HepG2 (cell line): Measurements from ENCODE around the gene FUZ. TPM values are rescaled to one million over a fixed set of nuclear protein-coding genes. Genes with fewer than 3 reads are reported as not detected.

ENCODE experiments used
- ATAC-seq: fragments of 200-7000 bp; cut with Tn5 transposase; 3 replicates; pipeline ENCODE4 v1.9.1; 2020; ENCODE audit warnings: mild to moderate bottlenecking, moderate library complexity
- BruUV-seq: library from RNA; stranded (reverse); fragments of 400-500 nt; replicated peaks from 2 replicates; lab custom pipeline; 2021; lab: Mats Ljungman, UMichigan
- CTCF ChIA-PET: fragments of 300-600 bp; formaldehyde crosslinking; extraction: SDS; loops from one replicate; lab custom pipeline; 2021; ENCODE audit warnings: low total read pairs, inconsistent platforms, low intra/inter-chr PET ratio; lab: Yijun Ruan, JAX
- POLR2A ChIA-PET: fragments of 350-600 bp; sonication (Branson Sonifier 250); formaldehyde crosslinking; loops from one replicate; lab custom pipeline; 2020; ENCODE audit warnings: antibody characterized with exemption, inconsistent platforms; lab: Yijun Ruan, JAX
- DNase-seq: peaks from one replicate; pipeline ENCODE4 v3.0.0-alpha.2; 2015; ENCODE audit warnings: low spot score
- FAIRE-seq: peaks from 3 replicates; lab custom pipeline; 2011; peaks lifted over from hg19 to GRCh38; lab: Jason Lieb, UNC
- H2AFZ ChIP-seq: one replicate; pipeline ENCODE4 v1.6.1; 2011; ENCODE audit warnings: low read length, inconsistent platforms
- H3K27ac ChIP-seq: fragments of 300-600 bp; 3 replicates; pipeline ENCODE4 v1.8.0; 2011; ENCODE audit warnings: mixed run types, mild to moderate bottlenecking, mixed read lengths, low read length, inconsistent platforms; ENCODE audit not compliant: insufficient read depth; ENCODE audit errors: extremely low read length
- H3K27me3 ChIP-seq, 2 experiments: fragments of 200-600 bp in 1 of 2; 2 replicates in 1 of 2; 3 replicates in 1 of 2; pipeline versions ENCODE4 v1.6.0 to v1.8.0; 2011; ENCODE audit warnings: low read length in 2 of 2, mild to moderate bottlenecking in 2 of 2, moderate library complexity in 2 of 2, inconsistent platforms in 1 of 2; ENCODE audit not compliant: insufficient read depth in 2 of 2, control insufficient read depth in 1 of 2
- H3K36me3 ChIP-seq, 2 experiments: fragments of 200-600 bp in 1 of 2; replicated peaks in 1 of 2; 2 replicates in 1 of 2; 3 replicates in 1 of 2; pipeline versions ENCODE4 v1.5.1 to v1.8.0; 2011; ENCODE audit warnings: low read length in 2 of 2, inconsistent platforms in 1 of 2; ENCODE audit not compliant: insufficient read depth in 2 of 2, control insufficient read depth in 1 of 2
- H3K4me1 ChIP-seq: 2 replicates; pipeline ENCODE4 v1.5.1; 2012; ENCODE audit warnings: low read length, inconsistent platforms; ENCODE audit not compliant: insufficient read depth
- H3K4me2 ChIP-seq: 2 replicates; pipeline ENCODE4 v1.6.0; 2011; ENCODE audit warnings: low read depth, low read length, inconsistent platforms
- H3K4me3 ChIP-seq, 3 experiments: fragments of 200-600 bp in 1 of 3; sonication (generic), shearing (Covaris generic) in 1 of 3; replicated peaks in 1 of 3; 2 replicates each; pipeline ENCODE4 v1.5.1; 2011 to 2016; ENCODE audit warnings: low read length in 3 of 3, inconsistent platforms in 2 of 3, low read depth in 2 of 3, mild to moderate bottlenecking in 2 of 3, control low read depth in 1 of 3, mixed read lengths in 1 of 3; ENCODE audit not compliant: insufficient read depth in 1 of 3
- H3K79me2 ChIP-seq: one replicate; pipeline ENCODE4 v1.6.1; 2011; ENCODE audit warnings: low read length, inconsistent platforms; ENCODE audit not compliant: insufficient read depth
- H3K9ac ChIP-seq: 2 replicates; pipeline ENCODE4 v1.6.0; 2011; ENCODE audit warnings: mild to moderate bottlenecking, low read depth, low read length, inconsistent platforms; ENCODE audit not compliant: insufficient read depth
- H3K9me3 ChIP-seq: 2 replicates; pipeline ENCODE4 v1.5.1; 2012; ENCODE audit warnings: mild to moderate bottlenecking, low read length
- H4K20me1 ChIP-seq: 2 replicates; pipeline ENCODE4 v1.6.0; 2011; ENCODE audit warnings: inconsistent platforms, mild to moderate bottlenecking, low read length, moderate library complexity; ENCODE audit not compliant: insufficient read depth
- AFF4 ChIP-seq: sonication (generic); formaldehyde crosslinking; IDR thresholded peaks from 2 replicates; pipeline ENCODE4 v1.4.0; 2020; ENCODE audit warnings: missing genetic modification reagents
- CBX1 ChIP-seq: IDR thresholded peaks from one replicate; pipeline ENCODE4 v1.6.1; 2016; ENCODE audit warnings: antibody characterized with exemption, low read depth
- CEBPG ChIP-seq: IDR thresholded peaks from 2 replicates; pipeline ENCODE4 v1.6.1; 2016
- CHCHD3 ChIP-seq: sonication (generic); formaldehyde crosslinking; IDR thresholded peaks from 2 replicates; pipeline ENCODE4 v1.8.0; 2022; ENCODE audit warnings: mild to moderate bottlenecking, missing genetic modification reagents, moderate library complexity
- HNRNPK ChIP-seq: fragments of 200-400 bp; formaldehyde crosslinking; IDR thresholded peaks from 2 replicates; pipeline ENCODE4 v1.6.1; 2018; ENCODE audit warnings: low read length, low read depth, moderate library complexity, mild to moderate bottlenecking; ENCODE audit not compliant: poor library complexity, severe bottlenecking
- NFE2L2 ChIP-seq: fragments of 150-350 bp; IDR thresholded peaks from 2 replicates; pipeline ENCODE4 v1.6.1; 2014; ENCODE audit warnings: low read length
- PRPF4 ChIP-seq: fragments of 200-400 bp; formaldehyde crosslinking; IDR thresholded peaks from 2 replicates; pipeline ENCODE4 v1.6.1; 2016; ENCODE audit warnings: low read length, low read depth; ENCODE audit not compliant: poor library complexity, severe bottlenecking
- RBM39 ChIP-seq: fragments of 200-400 bp; formaldehyde crosslinking; IDR thresholded peaks from one replicate; pipeline ENCODE4 v1.6.1; 2018; ENCODE audit warnings: antibody characterized with exemption, mild to moderate bottlenecking, low read depth, low read length; ENCODE audit not compliant: poor library complexity, severe bottlenecking
- RCOR2 ChIP-seq: IDR thresholded peaks from 2 replicates; pipeline ENCODE4 v1.6.1; 2016; ENCODE audit warnings: missing biosample characterization, missing genetic modification reagents
- TCF7 ChIP-seq: sonication (generic); IDR thresholded peaks from 2 replicates; pipeline ENCODE4 v1.6.1; 2016; ENCODE audit warnings: antibody characterized with exemption, low read depth
- ZKSCAN5 ChIP-seq: sonication (generic); formaldehyde crosslinking; IDR thresholded peaks from 2 replicates; pipeline ENCODE4 v1.5.1; 2020; ENCODE audit warnings: mild to moderate bottlenecking, missing genetic modification reagents
- ZNF18 ChIP-seq: sonication (generic); formaldehyde crosslinking; IDR thresholded peaks from 2 replicates; pipeline ENCODE4 v1.8.0; 2022; ENCODE audit warnings: mild to moderate bottlenecking, missing genetic modification reagents; ENCODE audit not compliant: insufficient replicate concordance
- ZNF615 ChIP-seq: sonication (generic); formaldehyde crosslinking; IDR thresholded peaks from 2 replicates; pipeline ENCODE4 v1.5.0; 2020; ENCODE audit warnings: mild to moderate bottlenecking, missing genetic modification reagents, borderline replicate concordance
- WGBS: methylation state at CpG from one replicate; pipeline ENCODE4 v1.1.6; 2017; ENCODE audit warnings: low lambda C conversion rate; 5-methylcytosine and 5-hydroxymethylcytosine counted together
- in situ Hi-C: cut with HindIII; loops from 2 replicates; pipeline ENCODE4 v1.10.0; 2017; ENCODE audit warnings: low pct_unique_long_range_greater_than_20kb; ENCODE audit not compliant: extremely low pct_ligation_motif_present
- intact Hi-C: fragments of 100-400 bp; cut with micrococcal nuclease; formaldehyde crosslinking; loops from one replicate; pipeline ENCODE4 v1.10.0; 2022; ENCODE audit not compliant: unreplicated experiment
- polyA plus RNA-seq, 8 experiments: library from polyadenylated mRNA; depleted of rRNA in 3 of 8; stranded (reverse) in 7 of 8; unstranded in 1 of 8; fragments of >200 nt; fragmentation: Illumina TruSeq in 4 of 8; extraction: Trizol in 4 of 8; gene quantifications; 2 replicates each; pipeline versions ENCODE4 v1.2.1 to v1.2.3, GENCODE V29; 2011 to 2016; ENCODE audit warnings: low read depth in 4 of 8, missing spikeins in 1 of 8, mixed read lengths in 1 of 8; ENCODE audit not compliant: insufficient read depth in 1 of 8
- total RNA-seq, 5 experiments: library from RNA; depleted of rRNA; stranded (reverse); fragments of >200 nt; fragmentation: Illumina TruSeq; extraction: Trizol; gene quantifications; 2 replicates each; pipeline ENCODE4 v1.2.3, GENCODE V29; 2016; ENCODE audit warnings: low read depth in 1 of 5

Gene FUZ
- total and polyA plus RNA-seq, 2 of the 13 experiments (the other 11 are each of a cell fraction or from before 2014, with no cell fraction given) = 0.08 TPM; not detected in 1

GRCh38 chr19:49814010-49814409 is 918 bp upstream of the FUZ start:
- no peak overlapping the region for H3K4me2 ChIP-seq

More at GRCh38 chr19:49814010-49814409, 918 bp upstream of the FUZ start:
- H3K27me3 ChIP-seq = no peaks in the 10 kb centered on the region; a peak in 1 of 5 replicates
- intact Hi-C loops = loop anchor here (10.0 kb wide), 1 partner anchor 49 kb away; the partner anchor contains the start of genes AP2A1 and TSKS
- no peak for TF ChIP-seq RBM39
- no peak for TF ChIP-seq CBX1
- no peak for TF ChIP-seq NFE2L2
- no peak for TF ChIP-seq ZNF18 (CRISPR knock-in tag)
- no peak for TF ChIP-seq PRPF4
- no peak for TF ChIP-seq HNRNPK
- no peak for TF ChIP-seq CHCHD3
- no peak for TF ChIP-seq AFF4
- no peak for TF ChIP-seq RCOR2 (CRISPR knock-in tag)
- TF ChIP-seq TCF7 = no peak
- no peak for TF ChIP-seq ZNF615 (CRISPR knock-in tag)
- no peak for TF ChIP-seq ZKSCAN5 (CRISPR knock-in tag)
- TF ChIP-seq CEBPG (CRISPR knock-in tag) = no peak
- no peaks in the 10 kb centered on the region for H4K20me1 ChIP-seq
- ChIA-PET POLR2A (no interaction called here), CTCF (no interaction called here)
- no peak overlapping the region for H3K27ac ChIP-seq
- DNase-seq (no peak), ATAC-seq (no peak), FAIRE-seq (no peak)
- H2AFZ ChIP-seq = no peak overlapping the region
- H3K4me1 ChIP-seq = peaks cover 14% of the 10 kb centered on the region
- no TSS peak for BruUV-seq
- no peak overlapping the region for H3K4me3 ChIP-seq
- no peaks in the 10 kb centered on the region for H3K36me3 ChIP-seq
- H3K9ac ChIP-seq = no peak overlapping the region
- H3K79me2 ChIP-seq = peaks cover 8% of the 10 kb centered on the region
- in situ Hi-C loops = no loop called here
- H3K9me3 ChIP-seq = no peaks in the 10 kb centered on the region
- whole genome bisulfite sequencing = 54% methylated on average over 1 of the region's 1 CpG
